DND-41 (cell line): ENCODE results near the gene CCNT1.

Experiments used
- ATAC-seq: fragments of 200-7000 bp; cut with Tn5 transposase; 3 replicates; pipeline ENCODE4 v1.9.1; 2021; ENCODE audit warnings: low read depth; ENCODE audit not compliant: insufficient read depth
- DNase-seq: peaks from one replicate; pipeline ENCODE4 v3.0.0-alpha.2; 2020
- H2AFZ ChIP-seq: 2 replicates; pipeline ENCODE4 v1.6.0; 2012; ENCODE audit warnings: low read depth, low read length
- H3K27ac ChIP-seq: 2 replicates; pipeline ENCODE4 v1.5.1; 2012; ENCODE audit warnings: low read length, inconsistent platforms
- H3K27me3 ChIP-seq: fragments of 200-600 bp; sonication (generic); 2 replicates; pipeline ENCODE4 v1.6.0; 2012; ENCODE audit warnings: low read length, mild to moderate bottlenecking, inconsistent platforms; ENCODE audit not compliant: insufficient read depth, poor library complexity
- H3K36me3 ChIP-seq: 2 replicates; pipeline ENCODE4 v1.5.1; 2012; ENCODE audit warnings: low read length, inconsistent platforms; ENCODE audit not compliant: insufficient read depth
- H3K4me1 ChIP-seq: 2 replicates; pipeline ENCODE4 v1.5.1; 2012; ENCODE audit warnings: mild to moderate bottlenecking, low read length; ENCODE audit not compliant: insufficient read depth
- H3K4me2 ChIP-seq: 2 replicates; pipeline ENCODE4 v1.6.0; 2012; ENCODE audit warnings: mild to moderate bottlenecking, moderate library complexity, low read length, inconsistent platforms; ENCODE audit not compliant: insufficient read depth
- H3K4me3 ChIP-seq, 2 experiments: fragments of 200-600 bp in 1 of 2; shearing (Covaris generic) in 1 of 2; 2 replicates each; pipeline ENCODE4 v1.5.1; 2012 to 2016; ENCODE audit warnings: inconsistent platforms in 2 of 2, low read length in 2 of 2, mild to moderate bottlenecking in 2 of 2, low read depth in 1 of 2, moderate library complexity in 1 of 2
- H3K79me2 ChIP-seq: 2 replicates; pipeline ENCODE4 v1.6.0; 2012; ENCODE audit warnings: low read length, inconsistent platforms; ENCODE audit not compliant: insufficient read depth
- H3K9ac ChIP-seq: 2 replicates; pipeline ENCODE4 v1.6.0; 2012; ENCODE audit warnings: low read depth, mild to moderate bottlenecking, inconsistent platforms, low read length, moderate library complexity
- H3K9me3 ChIP-seq: 2 replicates; pipeline ENCODE4 v1.5.1; 2012; ENCODE audit warnings: low read length, moderate library complexity, mild to moderate bottlenecking, inconsistent platforms; ENCODE audit not compliant: insufficient read depth, severe bottlenecking
- H4K20me1 ChIP-seq: 2 replicates; pipeline ENCODE4 v1.6.0; 2012; ENCODE audit warnings: low read length; ENCODE audit not compliant: insufficient read depth
- EZH2 ChIP-seq: IDR thresholded peaks from 3 replicates; pipeline ENCODE4 v1.6.1; 2012; ENCODE audit warnings: borderline replicate concordance, low read depth, mild to moderate bottlenecking, moderate library complexity, low read length, inconsistent platforms; ENCODE audit not compliant: severe bottlenecking
- TF ChIP-seq, protein P1 (sequence below): IDR thresholded peaks from 2 replicates; pipeline ENCODE4 v1.5.1; 2012; ENCODE audit warnings: borderline replicate concordance, low read length, moderate library complexity, mild to moderate bottlenecking; ENCODE audit not compliant: poor library complexity, severe bottlenecking; ENCODE audit errors: extremely low read depth

CCNT1 gene

DNA sequence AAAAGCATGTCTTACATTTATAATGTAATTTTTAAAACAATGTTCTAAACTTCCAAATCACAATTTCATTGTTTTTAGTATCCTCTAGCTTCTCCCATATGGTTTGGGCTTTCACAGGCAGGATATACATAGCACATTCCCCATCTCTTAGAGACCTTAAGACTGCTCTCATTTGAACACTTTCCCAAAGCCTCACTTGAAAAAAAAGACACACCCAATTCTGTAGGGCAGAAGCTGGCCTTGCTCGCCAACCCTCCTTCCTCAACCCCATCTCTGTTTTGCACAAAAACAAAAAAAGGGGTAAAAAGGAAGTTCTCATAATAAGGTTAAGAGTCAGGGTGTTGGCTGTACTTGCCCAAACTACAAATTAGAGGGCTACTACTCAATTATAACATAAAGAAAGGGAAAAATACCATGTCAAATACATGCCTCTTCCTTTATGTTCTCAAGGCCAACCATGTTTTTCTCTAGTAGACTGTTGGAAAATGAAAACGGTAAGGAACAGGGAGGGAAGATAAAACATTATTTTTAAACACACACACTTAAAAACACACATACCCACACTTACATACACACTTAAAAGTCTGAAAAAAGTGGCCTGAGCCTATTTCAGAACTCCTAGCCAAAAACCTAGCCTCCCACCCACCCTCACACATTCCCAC, 24.6 kb downstream of the CCNT1 start:
- no peaks in the 10 kb centered on the region for H3K9me3 ChIP-seq
- H3K4me3 ChIP-seq: no peak overlapping the region
- H3K79me2 ChIP-seq: peaks cover 36% of the 10 kb centered on the region
- H3K27me3 ChIP-seq: no peaks in the 10 kb centered on the region
- TF ChIP-seq EZH2: no peak
- TF ChIP-seq, protein P1, sequence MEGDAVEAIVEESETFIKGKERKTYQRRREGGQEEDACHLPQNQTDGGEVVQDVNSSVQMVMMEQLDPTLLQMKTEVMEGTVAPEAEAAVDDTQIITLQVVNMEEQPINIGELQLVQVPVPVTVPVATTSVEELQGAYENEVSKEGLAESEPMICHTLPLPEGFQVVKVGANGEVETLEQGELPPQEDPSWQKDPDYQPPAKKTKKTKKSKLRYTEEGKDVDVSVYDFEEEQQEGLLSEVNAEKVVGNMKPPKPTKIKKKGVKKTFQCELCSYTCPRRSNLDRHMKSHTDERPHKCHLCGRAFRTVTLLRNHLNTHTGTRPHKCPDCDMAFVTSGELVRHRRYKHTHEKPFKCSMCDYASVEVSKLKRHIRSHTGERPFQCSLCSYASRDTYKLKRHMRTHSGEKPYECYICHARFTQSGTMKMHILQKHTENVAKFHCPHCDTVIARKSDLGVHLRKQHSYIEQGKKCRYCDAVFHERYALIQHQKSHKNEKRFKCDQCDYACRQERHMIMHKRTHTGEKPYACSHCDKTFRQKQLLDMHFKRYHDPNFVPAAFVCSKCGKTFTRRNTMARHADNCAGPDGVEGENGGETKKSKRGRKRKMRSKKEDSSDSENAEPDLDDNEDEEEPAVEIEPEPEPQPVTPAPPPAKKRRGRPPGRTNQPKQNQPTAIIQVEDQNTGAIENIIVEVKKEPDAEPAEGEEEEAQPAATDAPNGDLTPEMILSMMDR: no peak
- no peak overlapping the region for H3K9ac ChIP-seq
- peaks cover 87% of the 10 kb centered on the region for H3K36me3 ChIP-seq
- peaks cover 16% of the 10 kb centered on the region; the same call in 1 of the 2 replicates for H4K20me1 ChIP-seq
- no peaks in the 10 kb centered on the region for H3K4me1 ChIP-seq
- no peak for ATAC-seq
- no peak for DNase-seq
- H3K4me2 ChIP-seq: no peak overlapping the region
- H2AFZ ChIP-seq: no peak overlapping the region
- no peak overlapping the region for H3K27ac ChIP-seq

DNA sequence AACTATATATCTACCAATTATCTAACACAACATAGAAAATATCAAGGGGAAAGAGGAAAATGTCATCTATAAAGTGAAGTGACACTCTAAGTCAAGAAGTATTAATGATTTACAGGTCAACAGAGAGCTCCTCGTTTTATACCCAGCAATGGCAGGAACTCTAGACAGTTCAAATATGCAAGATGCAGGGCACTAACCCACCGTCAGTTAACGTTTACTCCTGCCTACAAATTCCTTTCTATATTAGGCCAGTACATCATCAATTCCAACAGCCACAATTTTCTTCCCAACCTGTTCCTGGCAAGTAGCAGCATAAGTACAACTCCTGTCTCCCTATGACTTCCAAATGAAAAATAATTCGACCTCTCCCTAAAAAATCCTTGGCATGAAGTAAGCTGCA, 25.5 kb downstream of the CCNT1 start:
- Histone ChIP-seq H3K79me2 (peaks cover 31% of the 10 kb centered on the region), H3K4me2 (no peak overlapping the region), H3K27ac (no peak overlapping the region), H4K20me1 (peaks cover 16% of the 10 kb centered on the region; the same call in 1 of the 2 replicates), H2AFZ (no peak overlapping the region), H3K27me3 (no peaks in the 10 kb centered on the region), H3K4me1 (no peaks in the 10 kb centered on the region), H3K36me3 (peaks cover 78% of the 10 kb centered on the region), H3K4me3 (no peak overlapping the region), H3K9ac (no peak overlapping the region), H3K9me3 (no peaks in the 10 kb centered on the region)
- DNase-seq (no peak), ATAC-seq (no peak)
- TF ChIP-seq, protein P1: no peak
- no peak for TF ChIP-seq EZH2

DNA sequence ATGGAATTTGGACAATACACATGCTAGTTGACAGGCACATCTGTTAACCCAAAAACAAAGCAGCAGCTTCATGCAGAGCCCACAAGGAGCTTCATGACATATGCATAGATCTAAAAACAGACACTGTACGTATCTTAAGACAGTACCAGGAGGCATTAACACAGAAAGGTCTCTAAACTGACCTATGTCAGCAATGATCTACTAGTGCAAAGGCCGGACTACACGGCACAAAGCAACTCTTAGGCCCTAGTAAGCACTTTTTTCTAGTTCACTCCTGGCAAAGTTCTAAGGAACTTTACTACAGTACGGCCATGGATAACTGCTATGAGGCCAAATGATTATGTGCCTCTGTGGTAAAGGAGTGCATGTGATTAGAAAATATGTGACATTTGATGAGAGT, 26.1 kb downstream of the CCNT1 start:
- no peaks in the 10 kb centered on the region for H3K9me3 ChIP-seq
- H3K79me2 ChIP-seq: peaks cover 26% of the 10 kb centered on the region
- no peak overlapping the region for H3K4me3 ChIP-seq
- H3K4me1 ChIP-seq: no peaks in the 10 kb centered on the region
- ATAC-seq (no peak), DNase-seq (no peak)
- peaks cover 16% of the 10 kb centered on the region; the same call in 1 of the 2 replicates for H4K20me1 ChIP-seq
- H3K27me3 ChIP-seq: no peaks in the 10 kb centered on the region
- no peak overlapping the region for H2AFZ ChIP-seq
- TF ChIP-seq, protein P1: no peak
- TF ChIP-seq EZH2: no peak
- no peak overlapping the region for H3K9ac ChIP-seq
- H3K36me3 ChIP-seq: peaks cover 72% of the 10 kb centered on the region
- H3K4me2 ChIP-seq: no peak overlapping the region
- no peak overlapping the region for H3K27ac ChIP-seq

DNA sequence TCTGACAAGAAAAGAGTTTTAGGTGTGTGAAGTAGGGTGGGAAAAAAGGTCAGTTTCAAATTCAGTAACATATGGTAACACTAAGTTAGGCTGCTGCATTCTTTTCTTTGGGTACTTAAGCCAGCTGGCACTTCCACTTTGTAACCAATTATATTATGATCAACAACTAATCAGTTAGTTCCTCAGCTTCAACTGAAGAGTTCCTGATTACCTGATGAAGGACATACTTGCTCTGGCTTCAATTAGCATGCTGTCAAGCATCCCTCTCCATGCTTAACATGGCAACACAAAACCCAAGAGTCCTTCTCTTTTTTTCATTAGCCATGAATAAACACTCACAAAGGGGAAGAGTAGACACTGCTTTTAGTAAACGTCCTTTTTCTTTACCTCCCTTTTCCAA, 27.7 kb downstream of the CCNT1 start:
- Histone ChIP-seq H3K4me1 (no peaks in the 10 kb centered on the region), H4K20me1 (peaks cover 12% of the 10 kb centered on the region; the same call in 1 of the 2 replicates), H3K9ac (no peak overlapping the region), H3K4me3 (no peak overlapping the region), H3K27ac (no peak overlapping the region), H2AFZ (no peak overlapping the region), H3K36me3 (peaks cover 56% of the 10 kb centered on the region), H3K4me2 (no peak overlapping the region), H3K27me3 (no peaks in the 10 kb centered on the region), H3K9me3 (no peaks in the 10 kb centered on the region), H3K79me2 (peaks cover 23% of the 10 kb centered on the region)
- no peak for ATAC-seq
- no peak for TF ChIP-seq EZH2
- no peak for DNase-seq
